GM20000 (cell line): ENCODE measurements around the gene PIP5K1C.

Experiments
- DNase-seq: peaks from one replicate; pipeline ENCODE4 v3.0.0; 2012; ENCODE audit warnings: low spot score
- TF ChIP-seq, protein P1 (sequence below): IDR thresholded peaks from 2 replicates; pipeline ENCODE4 v1.5.1; 2012; ENCODE audit warnings: mild to moderate bottlenecking, control low read depth; ENCODE audit errors: extremely low read depth, missing control alignments

Gene PIP5K1C

GRCh38 chr19:3720349-3720917 lies 20.2 kb upstream of the PIP5K1C start:
- TF ChIP-seq, protein P1, sequence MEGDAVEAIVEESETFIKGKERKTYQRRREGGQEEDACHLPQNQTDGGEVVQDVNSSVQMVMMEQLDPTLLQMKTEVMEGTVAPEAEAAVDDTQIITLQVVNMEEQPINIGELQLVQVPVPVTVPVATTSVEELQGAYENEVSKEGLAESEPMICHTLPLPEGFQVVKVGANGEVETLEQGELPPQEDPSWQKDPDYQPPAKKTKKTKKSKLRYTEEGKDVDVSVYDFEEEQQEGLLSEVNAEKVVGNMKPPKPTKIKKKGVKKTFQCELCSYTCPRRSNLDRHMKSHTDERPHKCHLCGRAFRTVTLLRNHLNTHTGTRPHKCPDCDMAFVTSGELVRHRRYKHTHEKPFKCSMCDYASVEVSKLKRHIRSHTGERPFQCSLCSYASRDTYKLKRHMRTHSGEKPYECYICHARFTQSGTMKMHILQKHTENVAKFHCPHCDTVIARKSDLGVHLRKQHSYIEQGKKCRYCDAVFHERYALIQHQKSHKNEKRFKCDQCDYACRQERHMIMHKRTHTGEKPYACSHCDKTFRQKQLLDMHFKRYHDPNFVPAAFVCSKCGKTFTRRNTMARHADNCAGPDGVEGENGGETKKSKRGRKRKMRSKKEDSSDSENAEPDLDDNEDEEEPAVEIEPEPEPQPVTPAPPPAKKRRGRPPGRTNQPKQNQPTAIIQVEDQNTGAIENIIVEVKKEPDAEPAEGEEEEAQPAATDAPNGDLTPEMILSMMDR, result no peak
- DNase-seq, result no peak

DNA sequence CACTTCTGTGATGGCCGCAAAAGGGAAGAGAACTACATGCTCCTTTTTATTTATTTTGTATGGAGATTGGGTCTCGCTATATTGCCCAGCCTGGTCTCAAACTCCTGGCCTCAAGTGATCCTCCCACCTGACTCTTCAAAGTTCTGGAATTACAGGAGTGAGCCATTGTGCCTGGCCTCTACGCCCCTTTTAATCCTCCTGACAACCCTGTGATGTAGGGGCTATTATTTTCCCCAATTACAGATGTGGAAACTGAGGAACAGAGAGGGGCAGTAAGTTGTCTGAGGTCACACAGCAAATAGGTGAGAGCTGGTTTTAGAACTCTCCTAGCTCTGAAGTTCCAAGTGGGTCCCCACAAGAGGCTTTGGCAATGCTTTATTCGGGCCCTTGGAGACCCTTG lies 19.6 kb upstream of the PIP5K1C start:
- TF ChIP-seq, protein P1, result no peak
- DNase-seq, result no peak

- DNase-seq, result no peak
- TF ChIP-seq, protein P1, result no peak
Measured at GRCh38 chr19:3716147-3716668, 15.9 kb upstream of the PIP5K1C start.

- DNase-seq, result no peak
- TF ChIP-seq, protein P1, result no peak
Measured at GRCh38 chr19:3712663-3713611, 12.7 kb upstream of the PIP5K1C start.

DNA sequence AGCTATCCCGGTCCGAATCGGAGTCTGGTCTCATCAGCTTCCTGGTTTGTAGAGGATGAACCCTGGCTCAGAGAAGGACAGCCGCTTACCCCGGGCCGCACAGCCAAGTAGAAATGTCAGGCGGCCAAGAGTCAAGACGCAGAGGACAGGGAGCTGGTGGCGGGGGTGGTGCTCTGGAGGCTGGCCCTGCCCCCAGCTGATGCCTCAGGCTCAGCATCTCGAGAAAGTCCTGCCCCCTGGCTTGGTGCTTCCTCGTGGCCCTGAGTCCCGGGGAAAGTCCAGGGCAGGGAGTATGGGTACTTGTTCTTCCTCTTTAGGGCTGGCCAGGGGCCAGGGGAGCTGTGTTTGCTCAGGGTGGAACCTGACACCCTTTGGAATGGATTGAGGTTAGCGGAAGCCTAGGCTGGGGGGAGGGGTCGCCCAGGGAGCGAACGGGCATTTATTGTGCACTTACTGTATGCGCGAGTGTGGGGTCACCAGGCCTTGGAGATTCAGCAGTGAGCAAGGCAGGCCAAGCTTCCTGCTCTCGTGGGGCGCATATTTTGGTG lies 10.1 kb upstream of the PIP5K1C start:
- no peak for DNase-seq
- TF ChIP-seq, protein P1, result no peak

- TF ChIP-seq, protein P1, result no peak
- DNase-seq, result no peak
Measured at GRCh38 chr19:3708207-3708931, 8.1 kb upstream of the PIP5K1C start, which contains the start of gene TJP3. Gene TJP3, plus strand, starts transcription at chr19:3708384. Its CDS starts 20,049 bp downstream, at chr19:3728433.

- TF ChIP-seq, protein P1, result no peak
- DNase-seq, result no peak
Measured at GRCh38 chr19:3707868-3708206, 7.6 kb upstream of the PIP5K1C start.
